ENCODE results near the gene SIM1. TPM values are rescaled to one million over a fixed set of nuclear protein-coding genes. Genes with fewer than 3 reads are reported as not detected.

Gene SIM1
- total and polyA plus RNA-seq, 2 of the 8 experiments (the other 6 are each of a cell fraction or from before 2014, with no cell fraction given), result 0.02 to 0.39 TPM

DNA sequence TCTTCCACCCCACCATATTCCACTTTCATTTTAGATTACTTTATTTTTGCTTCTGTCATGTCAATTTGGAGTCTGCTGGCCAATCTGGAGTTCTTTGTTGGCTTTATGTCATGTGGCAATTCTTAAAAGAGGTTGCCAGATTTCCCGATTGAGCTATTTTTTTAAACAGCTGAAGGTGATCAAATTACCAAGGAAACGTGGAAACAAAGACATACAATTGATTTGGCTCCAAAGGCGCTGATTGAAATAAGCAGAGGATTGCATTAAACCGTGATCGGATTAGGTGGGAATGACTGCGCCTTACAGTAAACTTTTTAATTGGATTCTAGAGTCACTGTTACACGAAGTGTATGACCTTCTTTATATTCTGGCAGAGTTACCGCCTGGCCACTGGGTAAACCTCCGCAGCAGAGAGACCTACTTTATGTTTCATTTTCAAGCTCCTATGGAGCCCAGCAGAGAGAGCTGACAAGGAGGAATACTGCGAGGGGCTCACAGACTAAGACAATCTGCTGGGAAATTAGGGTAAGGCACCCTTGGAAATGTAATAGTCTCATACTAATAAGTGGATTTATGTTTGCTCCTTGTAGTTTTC lies 37.9 kb downstream of the SIM1 start:
- H3K23me2 ChIP-seq (ENCODE audit: low read depth, low read length), result no peaks in the 10 kb centered on the region
- no peak overlapping the region for H4K8ac ChIP-seq (ENCODE audit: extremely low read depth, insufficient read depth, low read length)
- H2BK12ac ChIP-seq (ENCODE audit: low read depth, low read length), result no peak overlapping the region
- 0 out of 2 replicates have a peak overlapping the region, but pooled peaks have one; percentile 66 for H2AFZ ChIP-seq (ENCODE audit: low read length)
- H3K4me2 ChIP-seq (ENCODE audit: insufficient read depth in 1 of 2, low read depth in 2 of 2, low read length in 2 of 2), result 0 out of 4 replicates have a peak overlapping the region, but pooled peaks of 1 of the 2 experiments have one; percentile 30
- DNase-seq (ENCODE audit: low read depth in 1 of 2, low spot score in 2 of 2) (no peak), FAIRE-seq (no peak)
- H2AK5ac ChIP-seq (ENCODE audit: low read depth, low read length), result no peak overlapping the region
- H2BK20ac ChIP-seq (ENCODE audit: low read length), result no peak overlapping the region
- no peak overlapping the region for H3K27ac ChIP-seq (ENCODE audit: low read depth, low read length)
- H3K79me1 ChIP-seq (ENCODE audit: low read depth, low read length), result no peaks in the 10 kb centered on the region; the same call in 1 of the 2 replicates
- H3K79me2 ChIP-seq (ENCODE audit: control insufficient read depth in 1 of 2, insufficient read depth in 2 of 2, low read length in 2 of 2), result no peaks in the 10 kb centered on the region
- H3K9me3 ChIP-seq (ENCODE audit: insufficient read depth in 2 of 2, low read depth in 1 of 2, low read length in 1 of 2), result no peaks in the 10 kb centered on the region
- ChIA-PET POLR2A (ENCODE audit: partially characterized antibody) (no interaction called here), CTCF (ENCODE audit: partially characterized antibody) (interaction anchor here (0.6 to 1.2 kb wide), 2 partner anchors 135 to 317 kb away, joined by 3 read pairs; no protein-coding TSS in a partner anchor)
- no peak overlapping the region for H2BK5ac ChIP-seq (ENCODE audit: low read depth, low read length)
- H3K18ac ChIP-seq (ENCODE audit: extremely low read depth, low read length), result no peak overlapping the region
- no peak overlapping the region for H3K14ac ChIP-seq (ENCODE audit: insufficient read length)
- no peak overlapping the region for H3K23ac ChIP-seq (ENCODE audit: insufficient read length)
- H2BK120ac ChIP-seq (replicated peaks; ENCODE audit: low read depth, low read length), result peak overlapping the region; percentile 40
- no peak overlapping the region for H3K9ac ChIP-seq (replicated peaks in 1 of 4; ENCODE audit: extremely low read depth in 1 of 4, low read depth in 3 of 4, low read length in 3 of 4)
- no peaks in the 10 kb centered on the region for H3K27me3 ChIP-seq (replicated peaks in 1 of 4; ENCODE audit: control insufficient read depth in 3 of 4, extremely low read depth in 1 of 4, insufficient read depth in 3 of 4, low read length in 3 of 4)
- H2BK15ac ChIP-seq (ENCODE audit: low read length), result no peak overlapping the region
- no peaks in the 10 kb centered on the region for H4K20me1 ChIP-seq (replicated peaks in 1 of 2; ENCODE audit: control insufficient read depth in 1 of 2, insufficient read depth in 2 of 2, low read length in 2 of 2)
- H3K4ac ChIP-seq (replicated peaks; ENCODE audit: insufficient read length, low read depth, low read length), result no peak overlapping the region
- WGBS, 2 experiments (ENCODE audit: extremely low coverage in 1 of 2, insufficient coverage in 1 of 2, insufficient read length in 1 of 2, insufficient replicate concordance in 2 of 2, low coverage in 1 of 2, low lambda C conversion rate in 2 of 2, missing lambda C conversion rate in 1 of 2), result 77% methylated on average over 10 of the region's 10 CpGs; no CpG with 5 or more reads in 1 of the 2 experiments
- peaks cover 0 to 9% (median under 1%) of the 10 kb centered on the region in 4 experiments; a peak in 4 of 7 replicates for H3K4me1 ChIP-seq (replicated peaks in 1 of 4; ENCODE audit: control insufficient read depth in 3 of 4, insufficient read depth in 4 of 4, low read length in 3 of 4)
- no peak overlapping the region for H3K4me3 ChIP-seq (ENCODE audit: extremely low read depth in 1 of 4, insufficient read depth in 2 of 4, low read depth in 3 of 4, low read length in 4 of 4)
- no peak overlapping the region for H4K91ac ChIP-seq (replicated peaks; ENCODE audit: insufficient read length, low read length)
- H4K5ac ChIP-seq (ENCODE audit: insufficient read length, low read depth, low read length), result no peak overlapping the region
- H3K36me3 ChIP-seq (ENCODE audit: control insufficient read depth in 2 of 4, insufficient read depth in 4 of 4, low read length in 3 of 4), result no peaks in the 10 kb centered on the region
- H3K56ac ChIP-seq (replicated peaks; ENCODE audit: insufficient read length, low read depth, low read length), result no peak overlapping the region
- TF ChIP-seq, protein P1, sequence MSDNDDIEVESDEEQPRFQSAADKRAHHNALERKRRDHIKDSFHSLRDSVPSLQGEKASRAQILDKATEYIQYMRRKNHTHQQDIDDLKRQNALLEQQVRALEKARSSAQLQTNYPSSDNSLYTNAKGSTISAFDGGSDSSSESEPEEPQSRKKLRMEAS (IDR thresholded peaks at IDR 0.05), result no peak
- TF ChIP-seq TAF7 (optimal IDR thresholded peaks at IDR 0.05; ENCODE audit: borderline replicate concordance, low read depth, low read length) (no peak), TAF1 (IDR thresholded peaks at IDR 0.05; ENCODE audit: low read depth, low read length) (no peak), KDM5A (IDR thresholded peaks at IDR 0.05; ENCODE audit: low read length) (no peak), FOSL1 (IDR thresholded peaks at IDR 0.05; ENCODE audit: insufficient read depth, low read depth, low read length) (no peak), RNF2 (IDR thresholded peaks at IDR 0.05; ENCODE audit: borderline replicate concordance, low read depth, low read length, missing control alignments, poor library complexity, severe bottlenecking) (no peak), PHF8 (conservative IDR thresholded peaks at IDR 0.05; ENCODE audit: low read depth, low read length) (no peak), RBBP5 (IDR thresholded peaks at IDR 0.05; ENCODE audit: borderline replicate concordance, low read depth, low read length) (no peak), NRF1 (IDR thresholded peaks at IDR 0.05; ENCODE audit: low read depth, low read length) (no peak), EGR1 (IDR thresholded peaks at IDR 0.05; ENCODE audit: borderline replicate concordance, low read depth, low read length) (no peak)
